ENCODE measurements around the gene FAM3A. TPM values are rescaled to one million over a fixed set of nuclear protein-coding genes. Genes with fewer than 3 reads are reported as not detected.

The FAM3A gene
- total and polyA plus RNA-seq, 2 donors from 2014 or later = 39.5 to 73.4 TPM

GRCh38 chrX:154549766-154550165, 33.7 kb upstream of the FAM3A start:
- Histone ChIP-seq H3K9me3 (ENCODE audit: control insufficient read depth in 2 of 3, insufficient read depth in 1 of 3, low read length in 3 of 3) (no peaks in the 10 kb centered on the region), H3K4me1 (ENCODE audit: control insufficient read depth in 2 of 3, insufficient read depth in 2 of 3, low read depth in 1 of 3, low read length in 3 of 3) (peaks cover 0 to 13% (median 0%) of the 10 kb centered on the region in 3 donors), H3K4me3 (ENCODE audit: low read length in 3 of 3) (no peak overlapping the region), H3K9ac (ENCODE audit: low read length in 3 of 3) (no peak overlapping the region), H3K27ac (ENCODE audit: low read depth in 2 of 2, low read length in 2 of 2) (no peak overlapping the region), H3K36me3 (ENCODE audit: control insufficient read depth in 2 of 3, insufficient read depth in 3 of 3, low read length in 3 of 3) (peaks cover 0 to 3% (median 0%) of the 10 kb centered on the region in 3 donors), H3K27me3 (ENCODE audit: control insufficient read depth, insufficient read depth, low read length) (no peaks in the 10 kb centered on the region)
- no peak for TF ChIP-seq CTCF (IDR thresholded peaks at IDR 0.05; ENCODE audit: borderline replicate concordance, extremely low read depth, insufficient read depth)
- intact Hi-C loops (cut with DNase I) = no loop called here
- no peak for DNase-seq
- FAIRE-seq = no peak

DNA sequence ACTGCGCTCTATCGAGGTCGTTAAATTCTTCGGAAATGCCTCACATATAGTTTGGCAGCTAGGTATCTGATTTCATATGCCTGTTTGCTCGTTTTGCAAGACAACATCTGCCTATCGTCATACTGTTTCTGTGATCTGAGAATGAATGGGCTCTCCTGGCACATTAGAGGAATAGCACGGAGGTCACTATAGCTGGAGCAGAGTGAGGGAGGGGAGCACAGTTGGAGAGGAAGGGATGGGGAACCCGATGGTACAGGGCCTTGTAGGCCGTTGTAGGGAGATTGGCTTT, 31.9 kb upstream of the FAM3A start:
- Histone ChIP-seq H3K4me1 (ENCODE audit: control insufficient read depth in 2 of 3, insufficient read depth in 2 of 3, low read depth in 1 of 3, low read length in 3 of 3) (peaks cover 0 to 13% (median 0%) of the 10 kb centered on the region in 3 donors), H3K9ac (ENCODE audit: low read length in 3 of 3) (peak overlapping the region; percentile 34 to 87 (median 70)), H3K36me3 (ENCODE audit: control insufficient read depth in 2 of 3, insufficient read depth in 3 of 3, low read length in 3 of 3) (no peaks in the 10 kb centered on the region), H3K9me3 (ENCODE audit: control insufficient read depth in 2 of 3, insufficient read depth in 1 of 3, low read length in 3 of 3) (no peaks in the 10 kb centered on the region), H3K27ac (ENCODE audit: low read depth in 2 of 2, low read length in 2 of 2) (peak overlapping the region in 1 of 2 donors; percentile 59), H3K4me3 (ENCODE audit: low read length in 3 of 3) (peak overlapping the region; percentile 62 to 93 (median 88)), H3K27me3 (ENCODE audit: control insufficient read depth, insufficient read depth, low read length) (no peaks in the 10 kb centered on the region)
- no peak for DNase-seq
- intact Hi-C loops (cut with DNase I) = no loop called here
- no peak for FAIRE-seq
- TF ChIP-seq CTCF (IDR thresholded peaks at IDR 0.05; ENCODE audit: borderline replicate concordance, extremely low read depth, insufficient read depth) = no peak

DNA sequence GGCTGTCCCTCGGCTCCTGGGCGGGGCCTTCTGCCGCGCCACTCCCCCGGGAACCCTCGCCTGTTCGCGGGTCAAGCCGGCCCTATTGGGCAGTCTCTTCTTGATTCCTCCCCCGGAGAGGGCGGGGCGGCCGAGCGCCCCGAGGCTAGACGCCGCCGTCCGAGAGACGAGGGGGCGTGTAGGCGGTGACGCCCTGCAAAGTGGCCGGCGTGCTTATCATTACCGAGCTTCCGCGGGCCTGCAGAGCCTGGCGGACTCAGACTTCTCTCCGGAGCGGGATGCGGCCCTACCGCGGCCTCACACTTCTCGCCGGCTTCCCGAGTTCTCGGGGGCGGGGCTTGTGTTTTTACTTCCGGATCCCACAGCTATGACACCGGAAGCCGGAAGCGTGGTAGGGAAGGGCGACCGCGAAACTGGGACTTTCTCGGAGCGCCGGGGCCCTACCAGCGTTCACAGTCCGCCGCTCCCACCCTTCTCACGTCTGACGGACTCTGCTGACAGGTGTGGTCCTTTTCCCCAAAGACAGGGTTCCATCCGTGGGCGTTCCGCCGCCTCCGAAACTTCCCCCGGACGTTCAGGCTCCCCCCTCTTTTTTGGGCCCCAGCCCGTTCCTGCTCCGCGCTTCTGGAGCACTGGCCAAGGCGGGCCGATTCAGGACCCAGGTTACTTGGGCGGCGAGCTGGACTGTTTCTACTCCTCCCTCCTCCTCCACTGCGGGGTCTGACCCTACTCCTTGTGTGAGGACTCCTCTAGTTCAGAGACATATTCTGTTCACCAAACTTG, 31.4 kb upstream of the FAM3A start, which contains the start of gene IKBKG:
Gene IKBKG (plus strand): TSS at position 376 of the 783 bp plus-strand sequence. CDS start 4,383 bp downstream, outside the sequence.
- H3K9me3 ChIP-seq (ENCODE audit: control insufficient read depth in 2 of 3, insufficient read depth in 1 of 3, low read length in 3 of 3) = no peaks in the 10 kb centered on the region
- intact Hi-C loops (cut with DNase I) = no loop called here
- no peak for TF ChIP-seq CTCF (IDR thresholded peaks at IDR 0.05; ENCODE audit: borderline replicate concordance, extremely low read depth, insufficient read depth)
- DNase-seq (peak; percentile 92 to 98 (median 95)), FAIRE-seq (no peak)
- peak within 1 kb of the TSS; percentile 59 to 80 for H3K27ac ChIP-seq (ENCODE audit: low read depth in 2 of 2, low read length in 2 of 2)
- H3K9ac ChIP-seq (ENCODE audit: low read length in 3 of 3) = peak within 1 kb of the TSS; percentile 69 to 87 (median 70)
- H3K27me3 ChIP-seq (ENCODE audit: control insufficient read depth, insufficient read depth, low read length) = no peaks in the 10 kb centered on the region
- H3K36me3 ChIP-seq (ENCODE audit: control insufficient read depth in 2 of 3, insufficient read depth in 3 of 3, low read length in 3 of 3) = no peaks in the 10 kb centered on the region
- peaks cover 0 to 13% (median 0%) of the 10 kb centered on the region in 3 donors for H3K4me1 ChIP-seq (ENCODE audit: control insufficient read depth in 2 of 3, insufficient read depth in 2 of 3, low read depth in 1 of 3, low read length in 3 of 3)
- peak within 1 kb of the TSS; percentile 62 to 93 (median 88) for H3K4me3 ChIP-seq (ENCODE audit: low read length in 3 of 3)

All from kidney (tissue), 14 donors.